HG02870 (cell line): Measurements from ENCODE around the gene ARL2.

Source experiments
- ATAC-seq: cut with Tn5 transposase; IDR thresholded peaks from one replicate; pipeline ENCODE4 v1.9.1; 2021; ENCODE audit warnings: mild to moderate bottlenecking, moderate library complexity; ENCODE audit not compliant: unreplicated experiment

The ARL2 gene

DNA sequence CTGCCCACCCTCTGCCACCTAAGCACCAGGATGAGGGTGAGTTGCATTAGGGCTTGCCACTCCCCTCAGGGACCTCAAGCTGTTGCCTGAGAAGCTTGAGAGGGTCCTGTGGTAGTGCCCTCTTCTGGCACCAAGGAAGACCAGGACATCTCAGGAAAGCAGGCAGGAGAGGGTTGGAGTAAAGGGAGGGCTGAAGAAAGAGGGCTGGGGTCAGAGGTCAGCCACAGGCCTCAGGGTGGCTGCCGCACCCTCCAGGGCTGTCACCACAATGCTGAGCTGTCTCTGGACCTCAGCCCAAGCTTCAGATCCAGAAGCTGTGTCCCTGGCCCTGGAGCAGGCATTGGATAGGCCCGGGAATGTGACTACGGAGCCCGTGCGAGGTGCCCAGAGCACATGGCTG lies 31.1 kb downstream of the ARL2 start:
- no peak for ATAC-seq

DNA sequence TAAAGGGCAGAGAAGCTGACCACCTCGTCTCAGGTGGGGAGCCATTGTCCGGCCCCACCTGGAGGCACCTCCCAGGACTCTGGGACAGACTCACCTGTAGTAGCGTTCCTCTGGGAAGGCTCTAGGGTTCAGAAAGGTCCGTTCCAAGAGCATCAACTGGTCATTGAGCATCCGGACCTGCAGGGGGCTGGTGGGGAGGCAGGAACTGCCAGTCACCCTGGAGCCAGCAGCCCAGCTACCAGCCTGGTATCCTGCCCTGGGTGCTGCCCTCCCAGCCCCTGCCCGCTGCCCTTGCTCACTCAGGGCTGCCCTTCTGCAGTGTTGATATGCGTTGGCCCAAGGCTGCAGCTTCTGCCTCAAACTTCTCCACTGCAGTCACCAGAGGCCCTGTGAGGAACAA lies 31.8 kb downstream of the ARL2 start:
- ATAC-seq = no peak

DNA sequence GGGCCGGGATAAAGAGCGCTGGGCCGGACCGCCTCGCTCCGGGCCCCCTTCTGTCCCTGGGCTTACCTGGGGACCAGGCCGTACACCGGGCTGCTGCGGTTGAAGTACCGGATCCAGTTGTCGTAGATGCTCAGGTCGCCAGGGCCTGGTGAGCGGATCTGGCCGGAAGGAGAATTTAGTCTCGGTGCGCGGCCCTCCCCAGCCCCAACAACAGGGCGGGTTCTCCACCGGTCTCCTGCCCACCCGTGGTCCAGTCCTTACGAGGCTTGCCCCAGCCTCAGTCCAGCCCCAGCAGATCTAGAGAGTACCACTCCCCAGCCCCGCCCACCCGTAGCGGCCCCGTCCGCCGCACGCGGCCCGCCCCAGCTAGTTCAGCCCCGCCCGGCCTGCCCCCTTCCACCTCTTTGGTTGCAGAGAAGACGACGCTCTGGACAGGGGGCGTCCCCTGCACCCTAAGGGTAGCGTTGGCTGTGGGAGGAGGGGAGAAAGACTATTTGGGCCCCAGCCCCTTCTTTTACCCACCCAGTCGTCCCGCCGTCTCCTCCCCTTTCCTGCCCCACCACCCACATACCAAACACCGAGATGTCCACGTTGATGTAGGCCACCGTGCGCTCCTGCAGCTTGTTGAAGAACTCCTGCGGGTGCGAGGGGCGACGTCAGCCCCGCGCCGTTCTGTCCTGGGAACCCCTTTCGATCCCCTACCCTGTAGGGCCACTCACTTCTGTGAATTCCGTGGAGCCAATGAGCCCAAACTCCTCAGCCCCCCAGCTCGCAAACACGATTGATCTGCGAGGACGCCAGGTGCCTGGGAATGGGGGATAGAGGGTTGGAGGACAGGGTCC lies 33.8 kb downstream of the ARL2 start:
- ATAC-seq = no peak

DNA sequence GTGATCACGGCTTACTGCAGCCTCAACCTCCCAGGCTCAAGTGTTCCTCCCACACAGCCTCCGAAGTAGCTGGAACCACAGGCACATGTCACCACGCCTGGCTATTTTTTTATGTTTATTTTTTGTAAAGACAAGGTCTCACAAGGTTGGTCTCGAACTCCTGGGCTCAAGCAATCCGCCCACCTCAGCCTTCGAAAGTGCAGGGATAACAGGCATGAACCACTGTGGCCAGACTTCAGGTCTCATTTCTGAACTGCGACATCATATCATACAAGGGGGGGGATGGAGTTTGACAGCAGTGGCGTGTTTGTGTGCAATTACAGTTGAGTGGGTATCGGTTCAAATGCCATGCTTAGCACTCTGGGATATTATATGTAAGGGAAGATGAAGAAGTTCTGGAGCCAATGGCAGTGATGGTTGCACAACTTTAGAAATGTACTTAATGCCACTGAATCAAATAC lies 37.5 kb downstream of the ARL2 start:
- no peak for ATAC-seq

DNA sequence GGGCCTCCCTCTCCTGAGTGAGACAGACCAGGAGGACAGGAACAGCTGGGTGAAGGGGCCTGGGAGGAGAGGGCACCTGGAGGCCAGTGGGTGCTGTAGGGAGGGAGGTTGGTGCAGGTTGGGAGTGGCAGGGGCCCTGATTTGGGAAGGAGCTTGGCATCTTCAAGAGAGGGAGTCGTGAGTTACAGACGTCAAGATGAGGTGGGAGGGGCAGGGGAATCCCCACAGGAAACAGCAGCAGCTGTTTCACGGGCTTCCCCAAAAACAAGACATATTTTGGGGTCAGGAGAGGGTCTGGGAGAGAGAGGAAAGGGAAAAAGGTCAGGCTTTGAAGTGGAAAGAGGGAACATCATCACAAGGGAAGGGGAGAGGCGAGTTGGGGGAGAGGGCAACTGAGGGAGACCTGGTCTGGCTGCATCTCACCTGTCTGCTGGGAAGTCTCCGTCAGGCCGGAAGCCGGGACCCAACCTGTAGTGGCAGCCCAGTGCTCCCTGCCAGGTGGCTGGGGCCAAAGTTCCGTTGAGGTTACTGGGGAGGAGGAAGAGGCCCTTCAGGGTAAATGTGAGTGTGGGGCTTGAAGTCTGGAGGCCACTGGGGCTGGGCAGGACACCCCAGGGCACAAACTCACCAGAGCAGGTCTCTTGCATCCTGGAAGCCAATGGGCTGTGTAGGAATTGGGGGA lies 40.0 kb downstream of the ARL2 start:
- ATAC-seq = no peak

GRCh38 chr11:65055538-65055937 lies 41.6 kb downstream of the ARL2 start:
- ATAC-seq = no peak

- ATAC-seq = no peak
Observed at GRCh38 chr11:65056999-65057398, 43.0 kb downstream of the ARL2 start.

- ATAC-seq = no peak
Observed at GRCh38 chr11:65057526-65057925, 43.6 kb downstream of the ARL2 start.

GRCh38 chr11:65058012-65058411 lies 44.1 kb downstream of the ARL2 start:
- ATAC-seq = no peak

DNA sequence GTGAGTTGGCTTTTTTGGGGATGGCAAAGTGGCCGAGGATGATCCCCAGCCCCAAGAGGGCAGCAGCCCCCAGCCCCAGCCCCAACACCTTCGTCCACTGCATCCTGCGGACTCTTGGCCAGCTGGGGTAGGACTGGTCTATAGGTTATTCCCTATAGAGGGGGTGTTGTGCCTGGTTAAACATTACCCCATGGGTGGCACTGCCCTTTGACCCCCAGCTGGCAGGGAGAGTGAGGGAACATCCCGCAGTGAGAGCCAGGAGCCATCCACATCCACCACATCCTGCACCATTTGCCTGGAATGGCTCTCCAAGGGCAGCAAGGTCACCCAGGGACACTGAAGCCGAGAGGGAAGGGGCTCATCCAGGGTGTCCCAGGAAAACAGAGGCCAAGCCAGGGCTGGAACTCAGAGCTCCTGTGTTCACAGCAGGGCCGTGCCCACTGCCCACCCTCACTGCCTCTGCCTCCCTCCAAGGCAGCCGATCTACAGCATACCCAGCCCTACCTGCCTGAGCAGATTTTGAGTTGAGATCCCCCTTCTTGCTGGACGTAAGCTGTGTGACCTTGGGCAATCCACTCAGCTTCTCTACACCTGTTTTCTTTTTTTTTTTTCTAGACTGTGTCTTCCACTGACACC lies 44.6 kb downstream of the ARL2 start, which contains the start of gene NAALADL1:
Gene NAALADL1, minus strand, starts transcription at position 135 of the 636 bp plus-strand sequence. Its CDS starts 32 bp downstream, at position 103.
- ATAC-seq = no peak

DNA sequence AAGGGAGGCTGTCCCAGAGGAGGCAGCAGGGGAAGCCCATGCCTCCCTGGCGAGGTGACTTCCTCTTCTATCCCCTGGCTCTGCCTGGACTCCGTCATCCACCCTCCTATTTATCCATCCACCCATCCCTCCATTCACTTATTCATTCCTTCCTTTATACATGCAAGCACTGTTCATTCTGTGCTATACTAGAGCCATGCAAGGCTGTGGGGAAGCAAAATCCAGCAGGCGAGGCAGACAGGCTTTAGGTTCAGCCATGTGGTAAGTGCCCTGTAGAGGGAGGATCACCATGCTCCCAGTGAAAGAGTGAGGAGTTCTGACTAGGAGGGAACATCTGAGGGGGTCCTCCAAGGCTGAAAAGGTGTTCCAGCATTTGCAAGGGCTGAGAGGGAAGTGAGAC lies 45.6 kb downstream of the ARL2 start:
- ATAC-seq = no peak

DNA sequence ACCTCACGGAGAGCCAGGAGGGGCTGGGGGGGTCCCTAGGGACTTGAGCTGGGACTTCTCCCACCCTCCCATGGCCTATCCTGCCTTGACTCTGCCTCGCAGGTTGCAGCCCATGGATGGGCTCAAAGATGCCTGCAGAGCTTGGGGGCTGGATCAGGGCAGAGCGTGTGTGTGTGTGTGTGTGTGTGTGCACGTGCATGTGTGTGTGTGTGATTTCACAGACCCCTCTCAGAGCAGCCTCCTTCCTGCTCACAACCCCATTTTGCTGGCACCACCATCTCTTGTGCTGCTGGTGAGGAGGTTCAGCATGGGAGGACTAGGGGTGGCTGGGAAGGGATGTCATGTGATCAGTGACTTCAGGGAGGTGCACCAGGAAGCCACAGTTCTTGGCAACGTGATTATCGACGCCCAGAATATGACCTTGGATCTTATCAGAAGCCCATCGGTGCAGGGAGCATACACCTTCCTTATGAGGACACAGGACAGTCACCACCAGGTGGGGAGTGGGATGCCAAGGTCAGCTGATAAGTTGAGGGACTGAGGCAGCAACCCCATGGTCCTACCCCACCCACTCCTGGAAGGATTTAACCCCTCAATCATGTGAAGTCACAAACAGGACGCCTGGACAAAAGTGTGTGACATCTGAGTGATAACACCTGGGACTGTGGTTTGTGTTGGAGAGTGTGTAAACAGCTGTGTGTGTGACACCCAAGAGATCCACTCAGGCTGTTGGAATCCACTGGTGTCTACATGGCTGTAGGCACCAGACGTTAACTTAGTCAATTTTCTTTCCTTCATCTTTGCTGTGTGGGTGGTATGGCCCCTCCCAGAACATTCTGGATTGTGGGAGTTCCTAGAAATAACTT lies 46.2 kb downstream of the ARL2 start:
- no peak for ATAC-seq

- no peak for ATAC-seq
Observed at GRCh38 chr11:65060913-65061408, 47.0 kb downstream of the ARL2 start.

DNA sequence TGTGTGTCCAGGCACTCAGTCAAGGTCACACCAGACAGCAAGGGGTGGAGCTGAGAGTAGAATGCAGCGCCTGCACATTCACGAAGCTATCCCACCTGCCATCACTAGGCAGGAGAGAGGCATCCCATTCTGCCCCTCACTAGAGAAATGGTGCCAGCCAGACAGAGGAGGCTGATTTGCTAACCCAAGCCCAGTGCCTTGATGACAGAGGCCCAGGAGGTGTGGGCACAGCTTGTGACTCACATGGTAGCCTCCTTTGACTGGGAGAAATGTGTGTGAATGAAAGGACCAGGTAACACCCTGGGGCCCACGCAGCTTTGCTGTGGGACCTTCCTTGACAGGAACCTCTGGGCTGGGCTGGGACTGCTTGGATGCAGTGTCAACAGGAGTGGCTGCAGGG lies 49.6 kb downstream of the ARL2 start:
- ATAC-seq = no peak

DNA sequence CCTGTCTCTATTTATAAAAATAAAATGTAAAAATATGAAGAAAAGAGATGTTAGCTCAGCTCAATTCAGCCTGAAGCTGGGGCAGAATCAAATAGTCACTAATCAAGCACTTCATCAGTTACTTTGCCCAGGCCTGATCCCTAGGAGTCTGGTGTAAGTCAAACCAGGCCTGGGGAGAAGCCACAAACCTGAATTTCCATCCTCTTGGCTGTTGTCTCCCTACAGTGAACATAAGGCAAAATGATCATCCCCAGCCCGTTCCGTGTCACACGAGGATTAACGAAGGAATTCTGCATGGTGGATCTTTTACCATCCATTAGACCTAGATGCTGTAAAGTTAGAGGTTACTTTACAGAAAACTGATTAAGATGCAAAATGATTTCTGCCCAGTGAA lies 50.9 kb downstream of the ARL2 start:
- ATAC-seq = no peak

GRCh38 chr11:65065851-65066250 lies 51.9 kb downstream of the ARL2 start:
- ATAC-seq = no peak

DNA sequence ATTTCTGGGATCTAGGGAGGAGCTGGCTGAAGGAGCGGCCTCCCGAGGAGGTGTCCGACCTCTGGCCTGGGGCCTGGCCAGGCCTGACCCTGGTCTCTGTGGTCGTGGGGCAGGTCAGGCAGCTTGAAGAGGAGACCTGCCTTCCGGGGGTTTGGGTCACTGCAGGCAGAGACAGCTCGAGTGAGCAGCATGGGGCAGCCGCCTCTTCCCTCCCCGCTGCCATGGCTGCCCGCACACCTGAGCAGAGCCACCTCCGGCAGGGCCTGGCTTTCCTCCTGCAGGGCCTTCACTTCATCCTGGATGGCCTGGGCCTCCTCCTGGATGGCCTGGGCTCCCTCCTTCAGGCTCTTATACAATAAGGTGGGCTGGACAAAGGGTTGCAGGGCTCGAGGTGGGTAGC lies 52.4 kb downstream of the ARL2 start:
- ATAC-seq = no peak

GRCh38 chr11:65066805-65067291 lies 52.9 kb downstream of the ARL2 start:
- no peak for ATAC-seq

DNA sequence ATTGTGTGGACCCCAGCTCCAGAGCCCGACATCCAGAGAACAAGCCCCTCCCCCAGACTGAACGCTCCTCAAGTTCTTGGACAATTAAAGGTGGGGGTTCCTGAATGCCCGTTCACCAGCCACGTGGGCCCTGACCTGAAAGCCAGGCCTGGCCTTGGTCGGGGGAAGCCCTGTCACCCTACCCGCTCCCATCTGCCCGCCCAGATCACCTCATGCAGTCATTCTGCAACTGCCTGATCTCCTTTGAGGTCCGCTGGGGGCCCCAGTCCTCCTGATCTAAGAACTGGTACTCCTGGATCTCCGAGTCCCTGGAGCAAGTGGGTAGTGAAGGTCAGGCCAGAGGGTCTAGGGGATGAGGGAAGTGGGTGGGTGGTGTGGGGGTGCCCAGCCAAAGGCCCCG lies 53.5 kb downstream of the ARL2 start:
- no peak for ATAC-seq

GRCh38 chr11:65069217-65069616 lies 55.3 kb downstream of the ARL2 start:
- no peak for ATAC-seq
